ENCODE measurements around the gene GTSE1. TPM values are rescaled to one million over a fixed set of nuclear protein-coding genes. Genes with fewer than 3 reads are reported as not detected.

The GTSE1 gene
- total and polyA plus RNA-seq, 9 donors = 0.18 to 0.84 (median 0.38) TPM; not detected in 1

- WGBS, 3 donors = 77 to 82% (median 80%) methylated on average over 11 to 19 of the region's 19 CpGs
- intact Hi-C loops (cut with DNase I) = loop anchor here in 1 of 4 donors (10.0 kb wide), 1 partner anchor 187 kb away; no protein-coding TSS in a partner anchor
- no peaks in the 10 kb centered on the region for H3K9me3 ChIP-seq
- no peaks in the 10 kb centered on the region for H3K36me3 ChIP-seq
- TF ChIP-seq CTCF (IDR thresholded peaks at IDR 0.05) = no peak
- no peak for TF ChIP-seq EP300 (IDR thresholded peaks at IDR 0.05)
- no peak for TF ChIP-seq POLR2A (IDR thresholded peaks at IDR 0.05)
- no peaks in the 10 kb centered on the region for H3K27me3 ChIP-seq
- no peak overlapping the region for H3K27ac ChIP-seq
- no peaks in the 10 kb centered on the region for H3K4me1 ChIP-seq (ENCODE audit: insufficient read depth)
- DNase-seq = peak in 1 of 5 donors; percentile 21
- no peak overlapping the region for H3K4me3 ChIP-seq
Measured at GRCh38 chr22:46357711-46358520, 61.2 kb downstream of the GTSE1 start.

- intact Hi-C loops (cut with DNase I) = loop anchor here in 1 of 4 donors (10.0 kb wide), 1 partner anchor 186 kb away; no protein-coding TSS in a partner anchor
- no peaks in the 10 kb centered on the region for H3K36me3 ChIP-seq
- H3K4me3 ChIP-seq = no peak overlapping the region
- H3K9me3 ChIP-seq = no peaks in the 10 kb centered on the region
- no peaks in the 10 kb centered on the region for H3K4me1 ChIP-seq (ENCODE audit: insufficient read depth)
- H3K27me3 ChIP-seq = no peaks in the 10 kb centered on the region
- DNase-seq = no peak
- H3K27ac ChIP-seq = no peak overlapping the region
- TF ChIP-seq POLR2A (IDR thresholded peaks at IDR 0.05) (no peak), EP300 (IDR thresholded peaks at IDR 0.05) (no peak), CTCF (IDR thresholded peaks at IDR 0.05) (no peak)
- WGBS, 3 donors = 84 to 91% (median 89%) methylated on average over 6 of the region's 6 CpGs
Measured at GRCh38 chr22:46358766-46359165, 62.1 kb downstream of the GTSE1 start.

- no peaks in the 10 kb centered on the region for H3K9me3 ChIP-seq
- H3K27me3 ChIP-seq = no peaks in the 10 kb centered on the region
- no peaks in the 10 kb centered on the region for H3K36me3 ChIP-seq
- TF ChIP-seq CTCF (IDR thresholded peaks at IDR 0.05) (no peak), POLR2A (IDR thresholded peaks at IDR 0.05) (no peak), EP300 (IDR thresholded peaks at IDR 0.05) (no peak)
- H3K27ac ChIP-seq = no peak overlapping the region
- H3K4me3 ChIP-seq = no peak overlapping the region
- H3K4me1 ChIP-seq (ENCODE audit: insufficient read depth) = no peaks in the 10 kb centered on the region
- 77 to 86% (median 83%) methylated on average over 14 of the region's 14 CpGs for WGBS, 3 donors
- intact Hi-C loops (cut with DNase I) = loop anchor here in 1 of 4 donors (10.0 kb wide), 1 partner anchor 185 kb away; no protein-coding TSS in a partner anchor
- DNase-seq = peak in 1 of 5 donors; percentile 16
Measured at GRCh38 chr22:46359362-46359761, 62.7 kb downstream of the GTSE1 start.

GRCh38 chr22:46360097-46360496, 63.4 kb downstream of the GTSE1 start:
- no peaks in the 10 kb centered on the region for H3K9me3 ChIP-seq
- H3K4me1 ChIP-seq (ENCODE audit: insufficient read depth) = no peaks in the 10 kb centered on the region
- DNase-seq = no peak
- no peaks in the 10 kb centered on the region for H3K36me3 ChIP-seq
- 71 to 81% (median 72%) methylated on average over 5 of the region's 5 CpGs for WGBS, 3 donors
- intact Hi-C loops (cut with DNase I) = loop anchor here in 2 of 4 donors (10.0 kb wide), 1 partner anchor 175 kb away; the partner anchor contains the start of gene CELSR1 (in 2 of the 2)
- H3K27ac ChIP-seq = no peak overlapping the region
- no peak overlapping the region for H3K4me3 ChIP-seq
- TF ChIP-seq POLR2A (IDR thresholded peaks at IDR 0.05) (no peak), EP300 (IDR thresholded peaks at IDR 0.05) (no peak), CTCF (IDR thresholded peaks at IDR 0.05) (no peak)
- H3K27me3 ChIP-seq = no peaks in the 10 kb centered on the region
